GM12874 (cell line): Measurements from ENCODE around the gene BATF.

Experiments
- TF ChIP-seq, protein P1 (sequence below): IDR thresholded peaks from 2 replicates; pipeline ENCODE4 v1.5.1; 2011; ENCODE audit warnings: low read depth, mild to moderate bottlenecking, control low read depth, low read length, moderate library complexity; ENCODE audit not compliant: insufficient read depth

The BATF gene

DNA sequence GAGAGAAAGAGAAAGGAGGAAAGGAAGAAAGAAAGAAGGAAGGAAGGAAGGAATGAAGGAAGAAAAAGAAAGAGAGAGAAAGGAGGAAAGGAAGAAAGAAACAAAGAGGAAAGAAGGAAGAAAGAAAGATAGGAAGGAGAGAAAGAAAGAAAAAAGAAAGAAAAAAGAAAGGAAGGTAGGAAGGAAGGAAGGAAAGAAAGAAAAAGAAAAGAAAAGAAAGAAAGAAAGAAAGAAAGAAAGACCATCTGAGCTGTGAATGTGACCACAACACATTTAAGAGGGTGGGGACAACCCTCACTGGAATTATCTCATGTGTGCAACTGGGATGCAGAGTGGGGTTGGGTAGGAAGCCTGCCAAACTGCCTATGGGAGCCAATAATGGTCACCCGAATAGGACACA, 36.0 kb upstream of the BATF start:
- TF ChIP-seq, protein P1, sequence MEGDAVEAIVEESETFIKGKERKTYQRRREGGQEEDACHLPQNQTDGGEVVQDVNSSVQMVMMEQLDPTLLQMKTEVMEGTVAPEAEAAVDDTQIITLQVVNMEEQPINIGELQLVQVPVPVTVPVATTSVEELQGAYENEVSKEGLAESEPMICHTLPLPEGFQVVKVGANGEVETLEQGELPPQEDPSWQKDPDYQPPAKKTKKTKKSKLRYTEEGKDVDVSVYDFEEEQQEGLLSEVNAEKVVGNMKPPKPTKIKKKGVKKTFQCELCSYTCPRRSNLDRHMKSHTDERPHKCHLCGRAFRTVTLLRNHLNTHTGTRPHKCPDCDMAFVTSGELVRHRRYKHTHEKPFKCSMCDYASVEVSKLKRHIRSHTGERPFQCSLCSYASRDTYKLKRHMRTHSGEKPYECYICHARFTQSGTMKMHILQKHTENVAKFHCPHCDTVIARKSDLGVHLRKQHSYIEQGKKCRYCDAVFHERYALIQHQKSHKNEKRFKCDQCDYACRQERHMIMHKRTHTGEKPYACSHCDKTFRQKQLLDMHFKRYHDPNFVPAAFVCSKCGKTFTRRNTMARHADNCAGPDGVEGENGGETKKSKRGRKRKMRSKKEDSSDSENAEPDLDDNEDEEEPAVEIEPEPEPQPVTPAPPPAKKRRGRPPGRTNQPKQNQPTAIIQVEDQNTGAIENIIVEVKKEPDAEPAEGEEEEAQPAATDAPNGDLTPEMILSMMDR: no peak

DNA sequence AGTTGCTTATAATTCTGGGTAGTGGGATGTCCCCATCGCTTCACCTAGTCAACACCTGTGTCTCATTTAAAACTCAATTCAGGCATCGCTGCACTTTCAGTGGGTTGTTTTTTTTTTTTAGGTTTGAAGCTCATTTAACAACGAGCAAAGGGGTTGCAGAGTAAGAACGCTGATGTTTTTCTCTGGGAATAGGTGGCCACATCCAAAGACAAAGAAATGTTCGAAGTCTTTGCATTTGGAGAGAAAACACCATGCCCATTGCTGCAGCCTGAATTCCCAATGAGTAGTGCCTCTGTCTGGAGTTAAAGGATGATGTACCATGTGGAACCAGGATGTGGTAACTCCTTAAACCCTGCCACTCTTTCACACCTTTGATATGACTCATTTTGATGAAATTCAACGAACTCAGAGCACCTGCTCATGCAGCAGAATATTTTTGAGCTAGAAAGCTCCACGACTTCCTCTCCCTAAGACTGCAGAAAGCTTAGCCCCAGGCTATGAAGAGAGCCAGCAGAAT, 35.1 kb upstream of the BATF start:
- TF ChIP-seq, protein P1: no peak

DNA sequence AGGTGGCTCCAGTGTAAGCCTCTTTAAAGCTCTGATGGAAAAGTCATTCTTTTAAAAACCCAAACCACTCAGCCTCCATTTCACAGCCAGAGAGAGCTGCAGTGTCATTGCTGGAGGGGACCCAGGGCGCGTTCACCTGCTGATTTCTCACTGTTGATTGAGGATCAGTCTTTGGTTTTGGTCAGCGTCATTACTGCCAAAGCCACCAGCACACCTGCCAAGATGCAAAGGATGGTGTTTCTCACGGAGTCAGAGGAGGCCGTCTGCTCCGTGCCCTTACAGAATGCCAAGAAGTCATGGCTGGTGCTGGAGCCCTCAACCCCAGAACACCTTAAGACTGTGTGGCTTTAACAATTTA, 32.8 kb upstream of the BATF start:
- TF ChIP-seq, protein P1: no peak

DNA sequence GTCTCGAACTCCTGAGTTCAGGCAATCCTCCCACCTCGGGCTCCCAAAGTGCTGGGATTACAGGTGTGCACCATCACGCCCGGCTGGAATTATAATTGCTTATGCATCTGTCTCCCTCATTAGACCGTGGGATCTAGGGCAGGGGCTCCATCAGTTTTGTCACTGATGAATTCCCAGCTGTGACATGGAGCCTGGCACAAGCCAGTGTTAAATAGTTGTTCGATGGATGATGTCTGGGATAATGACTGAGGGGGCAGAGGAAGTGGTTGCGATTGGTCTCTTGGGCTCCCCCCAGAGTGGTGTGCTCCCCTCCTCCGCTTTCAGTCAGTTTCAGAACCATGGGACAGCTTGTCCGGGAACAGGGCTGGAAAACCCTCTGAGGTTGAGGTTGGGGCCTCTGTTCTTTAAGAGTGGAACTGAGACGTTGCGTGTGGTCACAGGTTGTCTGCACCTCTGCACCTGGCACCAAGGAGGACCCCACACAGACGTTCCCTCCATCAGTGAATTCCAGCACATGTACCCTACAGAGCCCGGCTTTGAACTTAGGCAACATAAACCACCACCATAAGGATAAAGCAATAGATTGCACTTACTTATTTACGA, 30.8 kb upstream of the BATF start:
- TF ChIP-seq, protein P1: no peak

DNA sequence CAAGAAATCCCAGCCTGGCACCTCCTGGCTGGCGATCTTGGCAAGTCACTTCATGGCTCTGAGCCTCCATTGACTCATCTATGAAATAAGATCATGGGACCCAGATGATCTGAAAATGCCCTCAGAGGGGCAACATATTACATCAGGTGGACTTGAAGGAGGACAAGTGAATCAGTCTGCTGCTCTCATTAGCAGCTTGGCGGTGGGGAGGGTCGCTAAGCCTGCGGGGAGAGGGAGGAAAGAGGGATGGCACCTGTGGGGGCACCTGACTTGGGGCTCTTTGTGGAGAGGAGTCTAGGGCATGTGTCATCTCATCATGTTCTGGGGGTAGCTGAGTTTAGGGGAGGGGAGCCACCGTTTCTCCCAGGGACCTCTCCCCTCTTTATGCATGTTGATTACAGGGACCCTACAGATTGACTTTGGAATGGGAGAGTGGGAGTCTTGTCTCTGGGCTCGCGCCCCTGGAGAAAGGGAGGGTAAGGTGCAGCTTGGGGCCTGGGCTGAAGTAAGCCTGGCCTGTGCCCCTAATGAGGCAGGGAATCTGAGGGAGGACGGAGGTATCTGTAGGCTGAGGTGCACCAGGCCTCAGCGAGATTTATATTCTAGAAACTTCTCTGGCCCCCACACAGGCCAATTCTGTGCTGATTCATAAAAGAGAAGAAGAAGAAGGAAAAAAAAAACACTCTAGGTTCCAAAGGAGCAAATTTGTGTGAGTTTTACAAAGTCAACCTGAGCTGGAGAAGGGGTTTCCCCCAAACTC, 29.3 kb upstream of the BATF start:
- TF ChIP-seq, protein P1: no peak

DNA sequence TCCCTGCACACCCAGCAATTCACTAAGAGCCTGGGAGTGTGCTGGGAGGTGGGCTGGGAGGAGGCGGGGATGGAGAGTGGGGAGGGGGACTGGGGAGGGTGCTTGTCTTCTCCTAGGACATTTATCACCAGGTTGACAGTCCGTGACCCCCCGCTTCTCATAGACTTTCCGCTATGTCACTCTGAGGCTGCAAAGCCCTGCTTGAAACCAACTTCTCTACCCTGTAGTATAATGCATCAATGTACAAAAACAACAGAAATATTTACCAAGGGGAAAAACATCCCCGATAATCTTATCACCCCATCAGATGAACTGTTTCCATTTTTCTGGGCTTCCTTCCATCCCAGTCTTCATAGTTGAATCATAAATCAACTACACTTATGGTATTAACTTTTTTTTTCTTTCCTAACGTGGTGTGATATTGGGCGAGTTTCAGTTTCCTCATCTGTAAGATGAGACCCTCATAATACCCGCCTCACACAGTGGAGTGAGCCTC, 28.6 kb upstream of the BATF start:
- TF ChIP-seq, protein P1: no peak

DNA sequence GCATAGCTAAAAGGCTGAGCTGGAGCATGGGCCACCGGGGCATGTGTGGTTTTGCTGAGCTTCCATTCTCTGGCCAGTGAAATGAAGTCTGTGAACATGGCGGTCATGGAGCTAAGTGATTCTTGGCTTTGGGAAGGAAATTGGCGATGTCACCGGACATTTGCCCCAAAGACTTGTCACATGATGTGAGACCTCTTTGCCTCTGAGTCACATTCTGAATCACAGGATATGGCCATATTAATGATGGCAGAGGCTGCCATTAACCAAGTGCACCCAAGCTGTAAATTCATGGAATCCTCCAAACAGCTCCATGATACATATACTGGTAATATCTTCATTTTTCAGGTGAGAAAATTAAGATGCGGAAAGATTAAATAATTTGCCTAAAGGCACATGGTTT, 27.4 kb upstream of the BATF start:
- TF ChIP-seq, protein P1: no peak
